Activated B cell treated with CpG ODN at 0.5 μM for 24 hours (primary cell): ENCODE results near the gene PFDN6. TPM values are rescaled to one million over a fixed set of nuclear protein-coding genes. Genes with fewer than 3 reads are reported as not detected.
A peak's percentile ranks its signal among the peaks of the same experiment; 100 is the strongest.
"Not testable (repeated sequence)": the region's sequence is repeated elsewhere in the genome, so short reads cannot be mapped to it uniquely, and the experiment has no call there.

ENCODE experiments used
- ATAC-seq: fragments of 200-7000 bp; cut with Tn5 transposase; one replicate; pipeline ENCODE4 v1.10.0; 2021; ENCODE audit warnings: low read depth, mild to moderate bottlenecking, moderate library complexity
- CTCF ChIA-PET: fragments of 350-600 bp; sonication (Branson Sonifier 250); formaldehyde crosslinking; loops from one replicate; lab custom pipeline; 2021; ENCODE audit warnings: antibody characterized with exemption; lab: Charles Lee
- POLR2A ChIA-PET: fragments of 350-600 bp; sonication (Branson Sonifier 250); formaldehyde crosslinking; loops from one replicate; lab custom pipeline; 2021; ENCODE audit warnings: antibody characterized with exemption; lab: Charles Lee
- DNase-seq: peaks from one replicate; pipeline ENCODE4 v3.0.0; 2022
- H3K27ac Mint-ChIP-seq: one replicate; pipeline ENCODE4 v1.8.0; 2020; ENCODE audit warnings: mixed read lengths
- H3K27me3 Mint-ChIP-seq: one replicate; pipeline ENCODE4 v1.8.0; 2021; ENCODE audit warnings: mixed read lengths
- H3K36me3 Mint-ChIP-seq: one replicate; pipeline ENCODE4 v1.8.0; 2021; ENCODE audit warnings: low read depth, mixed read lengths
- H3K4me1 Mint-ChIP-seq: one replicate; pipeline ENCODE4 v1.8.0; 2021; ENCODE audit warnings: mixed read lengths
- H3K4me3 Mint-ChIP-seq: one replicate; pipeline ENCODE4 v1.8.0; 2020; ENCODE audit warnings: mild to moderate bottlenecking, mixed read lengths
- H3K9me3 Mint-ChIP-seq: one replicate; pipeline ENCODE4 v1.8.0; 2020; ENCODE audit warnings: mixed read lengths
- CTCF ChIP-seq: fragments of 200-600 bp; IDR thresholded peaks from one replicate; pipeline ENCODE4 v1.8.0; 2022; ENCODE audit warnings: antibody characterized with exemption, mild to moderate bottlenecking
- intact Hi-C: fragments of 100-400 bp; cut with micrococcal nuclease; formaldehyde crosslinking; loops from one replicate; pipeline ENCODE4 v1.15.1; 2024
- total RNA-seq: library from RNA; stranded (reverse); gene quantifications from 2 replicates; pipeline ENCODE4 v1.2.3, GENCODE V29; 2022

The PFDN6 gene
- total RNA-seq, 1 donor from 2014 or later, result 82.8 TPM

- ChIA-PET CTCF (no interaction called here), POLR2A (interaction anchor here (3.7 to 5.5 kb wide), 3 partner anchors 20 to 43 kb away, joined by 32 to 55 read pairs (median 37); partner anchors contain the start of genes B3GALT4, RING1, RPS18 and VPS52)
- Mint-ChIP-seq H3K36me3 (peaks cover 30% of the 10 kb centered on the region), H3K4me3 (peak overlapping the region; percentile 40), H3K27ac (no peak overlapping the region), H3K27me3 (no peaks in the 10 kb centered on the region), H3K9me3 (no peaks in the 10 kb centered on the region), H3K4me1 (peaks cover 28% of the 10 kb centered on the region)
- intact Hi-C loops, result no loop called here
- DNase-seq, result no peak
- ATAC-seq, result no peak
- no peak for TF ChIP-seq CTCF
These were observed 37.9 kb upstream of the PFDN6 start for GRCh38 chr6:33251395-33252012.

GRCh38 chr6:33252759-33253158 lies 36.6 kb upstream of the PFDN6 start:
- TF ChIP-seq CTCF, result no peak

GRCh38 chr6:33254591-33254990 lies 34.8 kb upstream of the PFDN6 start:
- ChIA-PET POLR2A (interaction anchor here (0.8 kb wide), 1 partner anchor 17 kb away, joined by 6 read pairs; the partner anchor contains the start of genes RPS18 and VPS52), CTCF (no interaction called here)
- Mint-ChIP-seq H3K4me1 (peaks cover 12% of the 10 kb centered on the region), H3K27me3 (no peaks in the 10 kb centered on the region), H3K4me3 (no peak overlapping the region), H3K9me3 (no peaks in the 10 kb centered on the region), H3K27ac (no peak overlapping the region), H3K36me3 (peaks cover 44% of the 10 kb centered on the region)
- DNase-seq (no peak), ATAC-seq (no peak)
- intact Hi-C loops, result no loop called here
- no peak for TF ChIP-seq CTCF

More at GRCh38 chr6:33252759-33253158, 36.6 kb upstream of the PFDN6 start:
- ChIA-PET POLR2A (interaction anchor here (0.7 to 5.5 kb wide), 2 partner anchors 19 to 158 kb away, joined by 8 to 55 read pairs; partner anchors contain the start of genes PHF1, RPS18 and VPS52), CTCF (no interaction called here)
- DNase-seq (no peak), ATAC-seq (no peak)
- Mint-ChIP-seq H3K9me3 (no peaks in the 10 kb centered on the region), H3K36me3 (peaks cover 33% of the 10 kb centered on the region), H3K4me1 (peaks cover 28% of the 10 kb centered on the region), H3K27ac (peak overlapping the region; percentile 20), H3K27me3 (no peaks in the 10 kb centered on the region), H3K4me3 (no peak overlapping the region)
- intact Hi-C loops, result no loop called here

GRCh38 chr6:33259032-33259431 lies 30.4 kb upstream of the PFDN6 start:
- no peaks in the 10 kb centered on the region for H3K27me3 Mint-ChIP-seq
- ChIA-PET POLR2A (interaction anchor here (2.5 kb wide), 1 partner anchor 13 kb away, joined by 10 read pairs; the partner anchor contains the start of genes RPS18 and VPS52), CTCF (no interaction called here)
- H3K4me1 Mint-ChIP-seq, result no peaks in the 10 kb centered on the region
- no peak for TF ChIP-seq CTCF
- no peak for DNase-seq
- no peak overlapping the region for H3K4me3 Mint-ChIP-seq
- ATAC-seq, result no peak
- intact Hi-C loops, result no loop called here
- peaks cover 4% of the 10 kb centered on the region for H3K9me3 Mint-ChIP-seq
- no peak overlapping the region for H3K27ac Mint-ChIP-seq
- H3K36me3 Mint-ChIP-seq, result peaks cover 54% of the 10 kb centered on the region

GRCh38 chr6:33262490-33262889 lies 26.9 kb upstream of the PFDN6 start:
- intact Hi-C loops, CTCF ChIA-PET, H3K9me3 Mint-ChIP-seq, H3K4me1 Mint-ChIP-seq, ATAC-seq, H3K27ac Mint-ChIP-seq, H3K4me3 Mint-ChIP-seq, DNase-seq, H3K27me3 Mint-ChIP-seq: not testable (repeated sequence)
- H3K36me3 Mint-ChIP-seq, result peaks cover 79% of the 10 kb centered on the region
- POLR2A ChIA-PET, result interaction anchor here (0.7 to 1.2 kb wide), 3 partner anchors 9 to 309 kb away, joined by 4 to 7 read pairs (median 6); partner anchors contain the start of genes RPS18 and VPS52
